NT2/D1 (cell line): Measurements from ENCODE around the gene ROR2.

Source experiments
- SUZ12 ChIP-seq: IDR thresholded peaks from 2 replicates; pipeline ENCODE4 v1.6.1; 2011; ENCODE audit not compliant: insufficient read length, insufficient read depth; ENCODE audit errors: extremely low read depth
- YY1 ChIP-seq: IDR thresholded peaks from 2 replicates; pipeline ENCODE4 v1.6.1; 2011; ENCODE audit not compliant: insufficient read length, insufficient read depth

GRCh38 chr9:91890662-91891061, 59.4 kb downstream of the ROR2 start:
- TF ChIP-seq SUZ12 (no peak), YY1 (no peak)
